Uterus (tissue), 4 donors: ENCODE data around the gene SMNDC1. TPM values are rescaled to one million over a fixed set of nuclear protein-coding genes. Genes with fewer than 3 reads are reported as not detected.

Source experiments
- DNase-seq, 2 donors: peaks; one replicate each; pipeline ENCODE4 v3.0.0-alpha.2; 2019 to 2020
- H3K27ac ChIP-seq, 2 donors: fragments of 200-600 bp; sonication (generic); 1 replicate in 1 of 2; 2 replicates in 1 of 2; pipeline ENCODE4 v1.5.1; 2016 to 2018
- H3K27me3 ChIP-seq, 2 donors: fragments of 200-600 bp; sonication (generic); one replicate each; pipeline ENCODE4 v1.5.1; 2018 to 2019; ENCODE audit warnings: control low read depth in 1 of 2
- H3K36me3 ChIP-seq, 2 donors: fragments of 200-600 bp; sonication (generic); one replicate each; pipeline ENCODE4 v1.5.1; 2019; ENCODE audit warnings: control low read depth in 1 of 2
- H3K4me1 ChIP-seq, 2 donors: fragments of 200-600 bp; sonication (generic); one replicate each; pipeline ENCODE4 v1.5.1; 2018 to 2019; ENCODE audit warnings: control low read depth in 1 of 2
- H3K4me3 ChIP-seq, 2 donors: fragments of 200-600 bp; sonication (generic); 1 replicate in 1 of 2; 2 replicates in 1 of 2; pipeline ENCODE4 v1.5.1; 2018 to 2019; ENCODE audit warnings: mild to moderate bottlenecking in 1 of 2
- H3K9me3 ChIP-seq, 2 donors: fragments of 200-600 bp; sonication (generic); one replicate each; pipeline ENCODE4 v1.5.1; 2019; ENCODE audit warnings: control low read depth in 1 of 2
- CTCF ChIP-seq, 4 experiments: fragments of 200-600 bp in 2 of 4; fragments of 450-650 bp in 2 of 4; sonication (generic) in 2 of 4; IDR thresholded peaks; one replicate each; pipeline ENCODE4 v1.5.1; 2016 to 2019; ENCODE audit warnings: antibody characterized with exemption in 4 of 4, mild to moderate bottlenecking in 2 of 4, moderate library complexity in 1 of 4
- POLR2A ChIP-seq, 2 donors: fragments of 450-650 bp; IDR thresholded peaks; one replicate each; pipeline ENCODE4 v1.6.1; 2016; ENCODE audit warnings: antibody characterized with exemption in 2 of 2, mild to moderate bottlenecking in 1 of 2, moderate library complexity in 1 of 2
- intact Hi-C: fragments of 100-400 bp; cut with DNase I; formaldehyde crosslinking; loops from one replicate; pipeline ENCODE4 v1.15.1; 2023; ENCODE audit warnings: low total_unique reads
- total RNA-seq, 4 donors: library from RNA; depleted of rRNA in 3 of 4; stranded (reverse); fragments of >200 nt in 3 of 4; gene quantifications; one replicate each; pipeline versions ENCODE4 v1.1.0 to v1.2.4, GENCODE V29; 2014 to 2023
- donor health status: DM: yes; HTN: yes; CAD: no.

Gene SMNDC1
- total RNA-seq, 4 donors from 2014 or later: 14.6 to 41.2 (median 18.3) TPM

GRCh38 chr10:110349831-110350230 is 45.1 kb upstream of the SMNDC1 start:
- H3K27me3 ChIP-seq: no peaks in the 10 kb centered on the region
- H3K9me3 ChIP-seq: no peaks in the 10 kb centered on the region
- TF ChIP-seq CTCF (IDR thresholded peaks at IDR 0.05) (no peak), POLR2A (IDR thresholded peaks at IDR 0.05) (no peak)
- DNase-seq: no peak
- intact Hi-C loops: no loop called here
- no peak overlapping the region for H3K27ac ChIP-seq
- H3K4me1 ChIP-seq: no peaks in the 10 kb centered on the region
- H3K4me3 ChIP-seq: no peak overlapping the region
- no peaks in the 10 kb centered on the region for H3K36me3 ChIP-seq

DNA sequence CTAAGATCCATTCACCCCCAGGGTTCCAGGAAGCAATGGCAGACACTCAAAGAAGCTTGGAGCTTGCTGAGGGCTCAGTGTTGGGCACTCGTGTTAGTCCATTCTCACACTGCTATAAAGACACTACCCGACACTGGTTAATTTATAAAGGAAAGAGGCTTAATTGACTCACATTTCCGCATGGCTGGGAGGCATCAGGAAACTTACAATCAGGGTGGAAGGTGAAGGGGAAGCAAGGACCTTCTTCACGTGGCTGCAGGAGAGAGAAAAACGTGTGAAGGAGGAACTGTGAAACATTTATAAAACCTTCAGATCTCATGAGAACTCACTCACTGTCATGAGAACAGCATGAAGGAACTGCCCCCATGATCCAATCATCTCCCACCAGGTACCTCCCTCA is 44.7 kb upstream of the SMNDC1 start:
- intact Hi-C loops: no loop called here
- H3K27me3 ChIP-seq: no peaks in the 10 kb centered on the region

GRCh38 chr10:110348336-110348735 is 43.6 kb upstream of the SMNDC1 start:
- H3K27me3 ChIP-seq: no peaks in the 10 kb centered on the region
- H3K9me3 ChIP-seq: no peaks in the 10 kb centered on the region
- H3K27ac ChIP-seq: no peak overlapping the region
- H3K4me3 ChIP-seq: no peak overlapping the region
- H3K36me3 ChIP-seq: no peaks in the 10 kb centered on the region
- DNase-seq: no peak
- no peak for TF ChIP-seq POLR2A (IDR thresholded peaks at IDR 0.05)
- no peak for TF ChIP-seq CTCF (IDR thresholded peaks at IDR 0.05)
- no peaks in the 10 kb centered on the region for H3K4me1 ChIP-seq
- intact Hi-C loops: no loop called here

More for the DNA sequence above, 44.7 kb upstream of the SMNDC1 start:
- no peaks in the 10 kb centered on the region for H3K36me3 ChIP-seq
- H3K9me3 ChIP-seq: no peaks in the 10 kb centered on the region
- no peak for DNase-seq
- H3K27ac ChIP-seq: no peak overlapping the region
- no peaks in the 10 kb centered on the region for H3K4me1 ChIP-seq
- TF ChIP-seq CTCF (IDR thresholded peaks at IDR 0.05) (no peak), POLR2A (IDR thresholded peaks at IDR 0.05) (no peak)
- H3K4me3 ChIP-seq: no peak overlapping the region

- no peak overlapping the region for H3K27ac ChIP-seq
- DNase-seq: no peak
- H3K9me3 ChIP-seq: no peaks in the 10 kb centered on the region
- no peaks in the 10 kb centered on the region for H3K4me1 ChIP-seq
- no peaks in the 10 kb centered on the region for H3K36me3 ChIP-seq
- no peak overlapping the region for H3K4me3 ChIP-seq
- no peak for TF ChIP-seq POLR2A (IDR thresholded peaks at IDR 0.05)
- intact Hi-C loops: no loop called here
- H3K27me3 ChIP-seq: no peaks in the 10 kb centered on the region
Measured at GRCh38 chr10:110346914-110347313, 42.2 kb upstream of the SMNDC1 start.

- Histone ChIP-seq H3K4me1 (no peaks in the 10 kb centered on the region), H3K27me3 (no peaks in the 10 kb centered on the region), H3K9me3 (no peaks in the 10 kb centered on the region), H3K27ac (no peak overlapping the region), H3K36me3 (no peaks in the 10 kb centered on the region), H3K4me3 (no peak overlapping the region)
- intact Hi-C loops: no loop called here
- TF ChIP-seq CTCF (IDR thresholded peaks at IDR 0.05): no peak
- TF ChIP-seq POLR2A (IDR thresholded peaks at IDR 0.05): no peak
- DNase-seq: no peak
Measured at GRCh38 chr10:110345286-110345685, 40.6 kb upstream of the SMNDC1 start.

DNA sequence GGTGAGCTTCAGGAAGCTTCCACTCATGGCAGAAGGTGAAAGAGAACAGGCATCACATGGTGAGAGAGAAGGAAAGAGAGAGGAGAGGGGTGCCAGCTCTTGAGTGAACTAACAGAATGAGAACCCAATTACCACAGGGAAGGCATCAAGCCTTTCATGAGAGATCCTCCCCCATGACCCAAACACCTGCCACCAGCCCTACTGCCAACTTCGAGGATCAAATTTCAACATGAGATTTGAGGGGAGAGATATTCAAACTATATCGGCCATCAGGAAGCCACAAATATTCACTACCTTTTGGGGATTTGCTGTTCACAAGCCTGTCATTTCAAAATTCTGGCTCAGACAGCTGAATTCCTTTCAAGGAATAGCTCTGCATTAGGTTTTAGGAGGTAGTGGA is 39.9 kb upstream of the SMNDC1 start:
- no peak for TF ChIP-seq CTCF (IDR thresholded peaks at IDR 0.05)
- no peak for TF ChIP-seq POLR2A (IDR thresholded peaks at IDR 0.05)
- Histone ChIP-seq H3K4me3 (no peak overlapping the region), H3K4me1 (no peaks in the 10 kb centered on the region), H3K27ac (no peak overlapping the region), H3K36me3 (no peaks in the 10 kb centered on the region), H3K9me3 (no peaks in the 10 kb centered on the region), H3K27me3 (no peaks in the 10 kb centered on the region)
- DNase-seq: no peak
- intact Hi-C loops: no loop called here
